NCI-H1436 treated with DMSO at 0.1 percent for 48 hours (cell line): Measurements from ENCODE around the gene FAM168A.

Experiments used
- DNase-seq: peaks from one replicate; lab custom pipeline; 2025; lab: John Stamatoyannopoulos, UW

Gene FAM168A

DNA sequence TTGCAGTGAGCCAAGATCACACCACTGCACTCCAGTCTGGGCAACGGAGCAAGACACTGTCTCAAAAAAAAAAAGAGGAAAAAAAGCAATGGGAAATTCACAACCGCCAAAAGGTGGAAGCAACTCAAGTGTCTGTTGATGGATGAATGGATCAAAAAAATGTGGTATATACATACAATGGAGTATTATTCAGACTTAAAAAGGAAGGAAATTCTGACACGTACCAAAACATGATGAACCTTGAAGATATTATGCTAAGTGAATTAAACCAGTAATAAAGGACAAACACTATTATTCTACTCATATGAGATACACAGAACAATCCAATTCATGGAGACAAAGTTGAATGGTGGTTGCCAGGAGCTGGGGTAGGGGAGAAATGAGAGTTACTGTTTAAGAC, 40.9 kb downstream of the FAM168A start:
- no peak for DNase-seq

DNA sequence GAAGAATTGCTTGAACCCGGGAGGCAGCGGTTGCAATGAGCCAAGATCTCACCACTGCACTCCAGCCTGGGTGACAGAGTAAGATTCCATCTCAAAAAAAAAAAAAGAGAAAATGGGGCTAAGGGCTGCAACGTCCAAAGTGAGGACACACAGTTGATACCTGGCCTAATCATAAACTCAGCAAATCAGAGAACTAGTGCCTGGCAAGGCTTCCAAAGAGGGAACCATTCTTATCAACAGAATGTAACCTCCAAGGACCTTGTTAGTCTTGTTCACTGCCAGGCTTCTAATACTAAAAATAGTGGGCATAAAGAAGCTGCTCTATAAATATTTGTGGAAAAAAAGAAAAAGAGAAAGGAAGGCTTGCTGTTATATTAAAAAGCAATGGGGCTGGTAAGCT, 42.3 kb downstream of the FAM168A start:
- no peak for DNase-seq

DNA sequence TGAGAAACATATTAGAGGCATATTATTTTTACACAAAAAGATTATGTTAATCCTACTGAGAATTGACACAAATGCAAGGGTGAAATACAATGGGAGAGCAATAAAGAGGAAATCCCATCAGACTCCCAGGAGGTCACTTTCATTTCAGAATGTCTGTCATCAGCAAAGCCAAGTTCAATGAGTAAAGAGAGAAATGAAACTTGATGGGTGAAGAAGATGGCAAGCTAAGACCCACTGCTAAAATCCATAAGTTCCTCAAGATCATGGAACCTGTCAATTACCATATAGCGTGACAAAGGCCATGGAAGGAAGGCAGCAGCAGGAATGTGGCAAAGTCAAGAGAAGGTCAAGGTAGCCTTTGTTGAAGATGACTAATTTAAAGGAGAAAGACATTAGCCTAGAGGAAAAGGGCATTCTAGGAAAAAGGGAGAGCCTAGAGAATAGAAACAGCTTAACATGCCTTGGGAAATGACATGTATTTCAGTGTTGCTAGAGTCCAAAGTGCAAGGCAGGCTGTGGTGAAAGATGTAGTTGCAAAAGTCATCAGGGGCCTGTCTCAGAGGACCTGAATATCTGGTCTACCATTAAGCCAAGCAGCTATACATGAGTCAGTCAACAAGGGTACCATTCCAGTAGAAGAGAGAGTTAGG, 43.1 kb downstream of the FAM168A start:
- DNase-seq, result no peak

GRCh38 chr11:73553266-73553665, 44.6 kb downstream of the FAM168A start:
- DNase-seq, result no peak

DNA sequence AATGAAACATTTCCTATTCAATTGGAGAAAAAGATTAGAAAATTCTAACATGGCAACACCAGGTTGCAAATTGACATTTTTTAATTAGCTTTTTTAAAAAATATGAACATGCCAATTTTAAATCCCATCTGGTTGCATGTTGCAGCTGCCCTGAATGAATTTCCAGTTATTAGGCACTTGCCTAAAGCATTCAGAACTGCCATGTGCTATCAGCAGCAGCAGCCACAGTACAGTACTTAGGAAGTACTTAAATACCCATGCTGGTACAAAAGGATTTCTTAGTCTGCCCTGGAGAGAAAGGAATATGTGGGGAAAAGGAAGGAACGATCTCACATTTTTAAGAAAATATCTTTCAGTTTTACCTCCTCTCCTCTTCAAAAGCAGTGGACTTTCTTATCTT, 46.2 kb downstream of the FAM168A start:
- DNase-seq, result no peak

DNA sequence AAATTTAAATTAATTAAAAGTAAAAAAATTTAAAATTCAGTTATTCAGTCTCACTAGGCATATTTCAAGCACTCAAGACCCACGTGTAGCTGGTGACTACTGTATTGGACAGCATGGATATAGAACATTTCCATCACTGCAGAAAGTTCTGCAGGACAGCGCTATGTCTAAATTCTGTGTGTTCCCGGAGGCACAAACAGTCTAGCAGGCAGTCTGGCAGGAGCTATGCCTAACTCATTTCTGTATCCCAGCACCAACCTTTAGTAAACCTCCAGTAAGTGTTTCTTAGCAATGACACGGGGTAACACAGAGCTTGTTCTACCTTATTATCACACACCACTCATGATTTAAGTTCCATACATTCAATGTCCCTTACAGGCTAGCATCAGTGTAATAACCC, 48.5 kb downstream of the FAM168A start:
- no peak for DNase-seq

DNA sequence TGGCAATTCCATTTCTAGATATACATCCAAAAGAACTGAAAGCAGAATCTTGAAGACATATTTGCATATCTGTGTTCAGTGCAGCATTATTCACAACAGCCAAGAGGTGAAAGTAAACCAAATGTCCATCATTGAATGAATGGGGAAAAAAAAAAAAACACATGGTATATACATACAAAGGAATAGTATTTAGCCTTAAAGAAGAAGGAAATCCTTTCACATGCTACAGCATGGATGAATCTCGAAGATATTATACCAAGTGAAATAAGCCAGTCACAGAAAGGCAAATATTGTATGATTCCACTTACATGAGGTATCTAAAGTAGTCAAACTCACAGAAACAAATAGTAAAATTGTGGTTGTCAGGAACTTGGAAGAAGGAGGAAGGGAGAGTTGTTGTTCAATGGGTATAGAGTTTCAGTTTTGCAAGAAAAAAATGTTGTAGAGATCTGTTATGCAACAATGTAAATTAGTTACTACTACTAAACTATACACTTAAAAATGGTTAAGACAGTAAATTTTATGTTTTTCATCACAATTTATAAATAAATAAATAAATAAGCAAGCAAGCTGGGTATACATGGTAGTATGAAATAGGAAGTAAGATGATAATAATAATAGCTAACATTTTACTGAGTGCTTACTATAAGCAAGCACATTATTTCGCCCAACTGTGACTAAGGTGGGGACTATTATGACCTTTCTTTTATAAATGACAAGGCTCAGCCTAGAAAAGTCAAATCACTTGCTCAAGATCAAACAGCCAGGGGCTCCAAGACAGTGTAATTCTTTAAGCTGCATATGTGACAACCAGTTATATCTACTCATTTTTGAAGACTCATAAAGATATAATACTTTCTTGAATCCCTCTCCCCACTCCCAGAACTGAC, 50.0 kb downstream of the FAM168A start:
- no peak for DNase-seq

- DNase-seq, result no peak
Measured at GRCh38 chr11:73542175-73542574, 55.7 kb downstream of the FAM168A start.

- no peak for DNase-seq
Measured at GRCh38 chr11:73539506-73540084, 58.3 kb downstream of the FAM168A start.

GRCh38 chr11:73538381-73538872, 59.5 kb downstream of the FAM168A start:
- DNase-seq, result no peak

DNA sequence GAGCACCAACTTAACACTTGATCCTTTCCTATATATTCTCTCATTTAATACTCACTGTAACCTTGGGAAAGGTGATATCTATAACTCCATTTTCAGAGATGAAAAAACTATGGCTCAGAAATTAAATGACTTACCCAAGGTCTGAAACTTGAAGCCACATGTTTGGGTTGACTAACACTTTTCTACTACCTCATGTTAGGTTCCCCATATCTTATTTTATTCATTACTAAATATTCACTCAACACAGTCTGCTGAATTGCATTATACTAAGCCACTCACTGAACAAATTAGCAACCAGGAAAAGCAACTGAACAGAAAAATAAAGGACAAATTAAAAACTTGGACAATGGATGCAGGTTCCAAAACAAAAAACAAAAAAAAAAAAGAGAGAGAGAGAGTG, 59.9 kb downstream of the FAM168A start:
- DNase-seq, result no peak

GRCh38 chr11:73536961-73537360, 61.0 kb downstream of the FAM168A start:
- no peak for DNase-seq

DNA sequence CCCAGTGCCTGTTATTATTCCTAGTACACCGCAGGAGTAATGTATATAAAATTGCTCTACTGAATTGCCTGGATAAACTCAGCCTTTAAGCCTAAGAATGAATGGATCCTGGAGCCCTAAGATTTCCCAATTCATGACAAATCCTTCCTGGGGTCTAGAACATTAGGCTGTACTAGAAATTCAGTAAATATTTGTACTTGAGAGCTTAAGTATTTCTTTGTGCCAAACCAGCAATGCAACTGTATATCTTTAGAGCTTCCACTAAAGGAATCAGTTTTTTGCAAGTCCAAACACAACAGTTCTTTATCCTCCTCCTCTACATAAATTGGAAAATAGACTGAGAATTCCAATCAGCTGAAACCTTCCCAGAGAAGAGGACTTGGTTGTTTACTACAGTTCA, 65.6 kb downstream of the FAM168A start:
- DNase-seq, result no peak

- DNase-seq, result no peak
Measured at GRCh38 chr11:73531386-73531785, 66.5 kb downstream of the FAM168A start.

DNA sequence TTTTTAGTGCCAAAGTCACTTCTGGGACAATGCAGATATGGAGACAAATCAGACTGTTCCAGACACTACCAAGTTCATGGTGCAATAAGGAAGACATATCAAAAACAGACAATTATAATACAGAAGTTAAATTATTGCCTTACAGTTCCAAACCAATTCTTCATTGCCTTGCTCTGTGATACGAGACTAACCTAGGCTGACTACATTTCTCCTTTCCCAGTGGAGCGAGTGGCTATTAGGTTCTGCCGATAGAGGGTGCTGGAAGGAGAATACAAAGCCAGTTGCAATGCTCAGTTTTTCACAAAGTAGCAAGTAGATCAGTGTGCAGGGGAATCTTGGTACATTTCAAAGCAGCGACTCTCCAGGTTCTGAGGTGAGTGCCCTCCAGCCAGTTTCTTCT, 67.8 kb downstream of the FAM168A start:
- DNase-seq, result no peak

- DNase-seq, result no peak
Measured at GRCh38 chr11:73529204-73529530, 68.7 kb downstream of the FAM168A start.

DNA sequence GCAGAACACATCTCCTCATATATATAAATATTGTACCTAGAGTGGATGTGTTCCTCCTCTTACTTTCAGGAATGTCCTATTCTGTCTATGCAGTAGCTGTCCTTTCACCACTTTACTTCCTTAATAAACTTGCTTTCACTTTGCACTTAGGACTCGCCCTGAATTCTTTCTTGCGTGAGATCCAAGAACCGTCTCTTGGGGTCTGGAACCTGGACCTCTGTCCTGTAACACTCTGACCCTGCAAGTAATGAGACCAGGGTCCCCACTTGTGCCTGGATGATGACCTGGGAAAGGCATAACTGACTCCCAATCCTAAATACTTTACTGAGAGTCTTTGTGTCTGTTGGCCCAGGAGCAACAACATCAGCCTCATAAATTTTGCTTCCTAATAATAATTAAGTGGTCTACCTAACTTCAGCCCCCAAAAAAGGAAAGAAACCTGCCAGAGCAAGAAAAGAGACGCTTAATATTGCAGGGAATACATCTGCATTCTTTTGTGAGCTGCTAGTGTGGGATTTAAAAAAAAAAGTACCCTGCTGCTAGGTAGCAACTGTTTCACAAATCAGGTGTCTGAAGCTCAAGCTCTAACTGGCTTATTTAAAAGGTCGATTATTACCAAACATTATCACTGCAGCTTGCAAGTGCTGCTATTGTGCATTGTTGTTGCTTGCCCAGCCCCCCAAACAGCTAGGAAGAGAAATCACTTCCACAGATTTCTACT, 69.3 kb downstream of the FAM168A start:
- no peak for DNase-seq

DNA sequence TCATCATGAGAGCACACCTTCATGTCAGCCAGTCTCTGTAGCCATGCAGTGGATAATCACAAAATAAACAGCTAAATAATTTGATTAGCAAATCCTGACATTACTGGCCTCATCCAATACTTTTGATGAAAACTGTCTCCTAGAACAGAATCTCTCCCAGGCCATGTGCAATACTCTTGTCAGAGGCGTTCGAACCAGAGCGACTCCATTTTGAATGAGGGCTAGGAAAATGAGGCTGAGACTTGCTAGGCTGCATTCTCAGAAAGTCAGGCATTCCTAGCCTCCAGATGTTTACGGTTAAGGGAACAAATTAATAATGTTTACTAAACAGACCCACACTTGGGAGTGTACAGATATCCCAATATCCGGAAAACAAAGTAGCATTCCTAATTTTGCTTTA, 69.9 kb downstream of the FAM168A start:
- no peak for DNase-seq

- no peak for DNase-seq
Measured at GRCh38 chr11:73525611-73526010, 72.3 kb downstream of the FAM168A start.

DNA sequence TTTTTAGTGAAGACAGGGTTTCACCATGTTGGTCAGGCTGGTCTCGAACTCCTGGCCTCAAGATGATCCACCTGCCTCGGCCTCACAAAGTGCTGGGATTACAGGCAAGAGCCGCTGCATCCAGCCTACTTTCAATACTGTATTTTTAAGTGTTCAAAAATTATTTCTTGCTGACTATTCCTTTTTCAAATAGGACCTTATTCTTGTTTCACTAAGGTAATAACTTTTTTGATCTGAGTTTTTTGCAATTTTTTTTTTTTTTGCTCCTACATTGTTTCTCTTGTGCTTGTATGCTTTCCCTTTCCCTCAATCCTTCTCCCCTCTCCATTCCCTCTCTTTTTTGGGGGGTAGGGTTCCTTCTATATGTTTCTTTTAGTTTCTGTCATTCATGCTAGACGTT, 73.1 kb downstream of the FAM168A start:
- DNase-seq, result no peak

GRCh38 chr11:73521621-73522020, 76.3 kb downstream of the FAM168A start:
- DNase-seq, result no peak

DNA sequence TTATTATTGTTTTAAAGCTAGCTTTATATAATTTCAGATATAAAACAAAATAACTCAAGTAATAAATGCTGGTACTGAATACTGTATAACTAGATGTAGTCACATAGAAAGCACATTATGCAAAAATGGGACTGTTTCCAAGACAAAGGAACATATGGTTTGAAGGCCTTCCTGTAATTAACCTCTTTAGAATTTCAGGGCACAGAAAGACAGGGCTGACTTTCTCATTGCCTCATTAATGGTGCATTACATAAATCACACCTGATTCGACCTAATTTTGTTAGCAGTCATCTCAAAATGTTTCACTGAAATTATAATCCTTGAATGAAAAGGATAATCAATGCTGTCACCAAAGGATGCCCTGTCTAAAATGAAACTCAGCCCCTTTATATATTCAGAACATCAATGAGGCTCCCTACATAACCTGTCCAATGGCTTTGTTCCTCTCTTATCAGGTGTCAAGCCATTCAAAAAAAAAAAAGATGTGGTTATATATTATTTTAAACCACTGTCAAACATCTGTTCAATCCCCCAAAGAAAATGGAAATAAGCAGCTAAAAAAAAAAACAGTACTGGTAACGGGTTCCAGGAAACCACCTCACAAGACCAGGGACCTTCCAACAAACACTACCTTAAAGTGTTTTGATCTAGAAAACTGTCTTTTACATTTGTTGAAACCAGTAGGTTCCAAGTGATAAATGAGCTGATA, 77.4 kb downstream of the FAM168A start:
- peak; percentile 65 for DNase-seq
